Neural crest cell (in vitro differentiated cells): ENCODE data around the gene MAP4K5. TPM values are rescaled to one million over a fixed set of nuclear protein-coding genes. Genes with fewer than 3 reads are reported as not detected.
"Not testable (repeated sequence)": the region's sequence is repeated elsewhere in the genome, so short reads cannot be mapped to it uniquely, and the experiment has no call there.

Experiments
- DNase-seq: peaks from one replicate; pipeline ENCODE4 v3.0.0; 2021; ENCODE audit warnings: low read depth, mixed read lengths, low spot score
- H3K27ac Mint-ChIP-seq: one replicate; pipeline ENCODE4 v1.8.0; 2021; ENCODE audit warnings: mild to moderate bottlenecking, mixed read lengths; ENCODE audit not compliant: unreplicated experiment
- H3K27me3 Mint-ChIP-seq: 2 replicates; pipeline ENCODE4 v1.8.0; 2021; ENCODE audit warnings: low read depth, mild to moderate bottlenecking, mixed read lengths
- H3K36me3 Mint-ChIP-seq: 2 replicates; pipeline ENCODE4 v1.8.0; 2021; ENCODE audit warnings: low read depth, mild to moderate bottlenecking, mixed read lengths
- H3K4me1 Mint-ChIP-seq: 2 replicates; pipeline ENCODE4 v1.8.0; 2021; ENCODE audit warnings: mixed read lengths
- H3K4me3 Mint-ChIP-seq: one replicate; pipeline ENCODE4 v1.8.0; 2021; ENCODE audit warnings: mild to moderate bottlenecking, mixed read lengths
- H3K9me3 Mint-ChIP-seq: 2 replicates; pipeline ENCODE4 v1.8.0; 2021; ENCODE audit warnings: mixed read lengths
- total RNA-seq: library from RNA; stranded (reverse); gene quantifications from 2 replicates; pipeline ENCODE4 v1.2.1, GENCODE V29; 2021
- TF ChIP-seq, protein P1 (sequence below): fragments of 200-600 bp; sonication (generic); conservative IDR thresholded peaks from 2 replicates; pipeline ENCODE4 v1.5.0; 2021; ENCODE audit warnings: antibody characterized with exemption, mild to moderate bottlenecking

The MAP4K5 gene
- total RNA-seq, 1 donor from 2014 or later: 67.9 TPM

DNA sequence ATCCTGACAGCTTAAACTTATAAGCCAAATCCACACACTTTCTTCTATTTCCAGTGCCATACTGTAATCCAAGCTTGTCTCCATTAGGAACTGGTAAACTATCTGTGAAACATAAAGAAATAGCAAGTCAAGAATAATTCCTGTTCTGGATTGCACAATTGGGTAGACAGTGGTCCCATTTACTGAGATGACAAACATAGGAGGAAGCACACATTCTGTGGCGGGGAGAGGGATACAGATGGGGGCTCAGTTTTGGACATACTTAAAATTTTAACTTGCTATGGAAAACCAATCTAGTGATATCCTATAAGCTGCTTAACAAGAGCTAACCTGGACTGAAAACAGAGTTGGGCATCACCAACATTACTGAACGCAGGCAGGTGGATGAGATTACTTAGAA, 16.3 kb downstream of the MAP4K5 start:
- Mint-ChIP-seq H3K4me3 (no peak overlapping the region), H3K9me3 (no peaks in the 10 kb centered on the region), H3K36me3 (peaks cover 6% of the 10 kb centered on the region), H3K4me1 (peaks cover 5% of the 10 kb centered on the region), H3K27ac (no peak overlapping the region), H3K27me3 (no peaks in the 10 kb centered on the region)
- TF ChIP-seq, protein P1, sequence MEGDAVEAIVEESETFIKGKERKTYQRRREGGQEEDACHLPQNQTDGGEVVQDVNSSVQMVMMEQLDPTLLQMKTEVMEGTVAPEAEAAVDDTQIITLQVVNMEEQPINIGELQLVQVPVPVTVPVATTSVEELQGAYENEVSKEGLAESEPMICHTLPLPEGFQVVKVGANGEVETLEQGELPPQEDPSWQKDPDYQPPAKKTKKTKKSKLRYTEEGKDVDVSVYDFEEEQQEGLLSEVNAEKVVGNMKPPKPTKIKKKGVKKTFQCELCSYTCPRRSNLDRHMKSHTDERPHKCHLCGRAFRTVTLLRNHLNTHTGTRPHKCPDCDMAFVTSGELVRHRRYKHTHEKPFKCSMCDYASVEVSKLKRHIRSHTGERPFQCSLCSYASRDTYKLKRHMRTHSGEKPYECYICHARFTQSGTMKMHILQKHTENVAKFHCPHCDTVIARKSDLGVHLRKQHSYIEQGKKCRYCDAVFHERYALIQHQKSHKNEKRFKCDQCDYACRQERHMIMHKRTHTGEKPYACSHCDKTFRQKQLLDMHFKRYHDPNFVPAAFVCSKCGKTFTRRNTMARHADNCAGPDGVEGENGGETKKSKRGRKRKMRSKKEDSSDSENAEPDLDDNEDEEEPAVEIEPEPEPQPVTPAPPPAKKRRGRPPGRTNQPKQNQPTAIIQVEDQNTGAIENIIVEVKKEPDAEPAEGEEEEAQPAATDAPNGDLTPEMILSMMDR: no peak
- no peak for DNase-seq

DNA sequence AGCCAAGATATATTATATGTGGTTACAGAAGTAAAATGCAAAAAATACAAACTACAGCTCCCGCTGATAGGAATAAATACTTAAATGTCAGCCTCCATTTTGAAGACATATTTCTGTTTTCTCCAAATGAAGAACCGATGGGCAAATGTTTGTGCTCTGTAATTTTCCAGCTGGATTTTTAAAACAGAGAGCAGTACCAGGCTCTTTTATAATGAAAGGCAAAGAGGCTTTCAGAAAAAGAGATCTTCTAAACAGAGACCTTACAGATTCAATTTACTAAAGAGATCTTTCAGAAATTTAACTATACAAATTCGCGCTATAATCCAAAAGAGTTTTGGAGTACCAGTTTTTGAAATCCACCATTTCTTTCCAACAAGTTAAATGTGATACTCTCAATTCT, 19.9 kb downstream of the MAP4K5 start:
- H3K4me3 Mint-ChIP-seq: no peak overlapping the region

DNA sequence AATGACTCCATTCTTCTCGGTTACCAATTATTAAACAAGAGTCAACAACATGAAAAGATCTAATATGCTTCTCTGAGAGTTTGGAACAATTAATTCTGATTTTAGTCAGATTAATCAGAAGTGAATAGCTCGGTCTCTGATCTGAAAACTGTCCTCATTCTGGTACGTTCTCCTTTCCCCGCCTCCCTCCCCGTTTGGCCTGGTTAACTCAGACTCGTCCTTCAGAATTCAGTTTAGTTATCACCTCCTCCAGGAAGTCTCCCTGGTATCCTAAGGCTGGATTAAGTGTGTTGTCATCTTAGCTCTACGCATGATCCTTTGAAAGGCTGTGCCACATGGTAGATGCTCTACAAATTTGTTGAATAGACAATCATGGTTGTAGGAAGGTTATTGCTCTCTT, 22.2 kb downstream of the MAP4K5 start:
- no peak for DNase-seq
- Mint-ChIP-seq H3K36me3 (peaks cover 10% of the 10 kb centered on the region), H3K27ac (no peak overlapping the region), H3K4me3 (no peak overlapping the region), H3K9me3 (peaks cover 3% of the 10 kb centered on the region), H3K4me1 (peaks cover 29% of the 10 kb centered on the region), H3K27me3 (no peaks in the 10 kb centered on the region)
- TF ChIP-seq, protein P1: no peak

More for the DNA sequence above, 19.9 kb downstream of the MAP4K5 start:
- Mint-ChIP-seq H3K27ac (no peak overlapping the region), H3K4me1 (peaks cover 22% of the 10 kb centered on the region), H3K36me3 (peaks cover 10% of the 10 kb centered on the region), H3K27me3 (no peaks in the 10 kb centered on the region), H3K9me3 (peaks cover 3% of the 10 kb centered on the region)
- DNase-seq: no peak
- TF ChIP-seq, protein P1: no peak

DNA sequence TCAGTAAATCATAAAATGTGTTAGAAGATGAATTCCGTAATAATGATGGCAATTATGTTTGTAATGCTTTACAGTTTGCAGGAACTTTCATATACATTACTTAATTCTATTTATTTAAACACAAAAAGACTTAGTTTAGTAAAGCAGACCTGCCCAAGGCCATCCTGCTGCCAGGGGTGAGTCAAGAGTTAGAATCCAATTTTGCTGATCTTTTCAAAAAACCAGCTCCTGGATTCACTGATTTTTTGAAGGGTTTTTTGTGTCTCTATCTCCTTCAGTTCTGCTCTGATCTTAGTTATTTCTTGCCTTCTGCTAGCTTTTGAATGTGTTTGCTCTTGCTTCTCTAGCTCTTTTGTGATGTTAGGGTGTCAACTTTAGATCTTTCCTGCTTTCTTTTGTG, 25.3 kb downstream of the MAP4K5 start:
- H3K27ac Mint-ChIP-seq, H3K9me3 Mint-ChIP-seq: not testable (repeated sequence)

DNA sequence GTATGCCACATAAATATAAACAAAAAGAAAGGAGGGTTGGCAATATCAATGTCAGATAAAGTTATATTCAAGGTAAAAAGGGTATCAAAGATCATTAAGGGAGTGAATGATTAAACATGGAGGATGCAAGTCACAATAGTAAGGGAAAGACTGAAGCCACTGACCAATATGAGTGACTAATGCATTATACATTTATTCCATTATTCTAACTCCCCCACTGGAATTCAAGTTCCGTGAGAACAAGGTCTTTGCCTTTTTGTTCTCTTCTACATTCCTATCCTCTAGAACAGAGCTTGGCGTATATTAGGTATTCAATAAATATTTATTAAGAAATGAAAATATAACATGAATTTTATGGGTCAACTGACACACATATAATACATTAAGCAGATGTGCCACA, 30.7 kb downstream of the MAP4K5 start:
- no peak overlapping the region for H3K4me3 Mint-ChIP-seq
- H3K27ac Mint-ChIP-seq: no peak overlapping the region

More for the DNA sequence above, 25.3 kb downstream of the MAP4K5 start:
- H3K4me1 Mint-ChIP-seq: peaks cover 28% of the 10 kb centered on the region
- not testable (repeated sequence) for DNase-seq, H3K4me3 Mint-ChIP-seq, H3K36me3 Mint-ChIP-seq, H3K27me3 Mint-ChIP-seq

DNA sequence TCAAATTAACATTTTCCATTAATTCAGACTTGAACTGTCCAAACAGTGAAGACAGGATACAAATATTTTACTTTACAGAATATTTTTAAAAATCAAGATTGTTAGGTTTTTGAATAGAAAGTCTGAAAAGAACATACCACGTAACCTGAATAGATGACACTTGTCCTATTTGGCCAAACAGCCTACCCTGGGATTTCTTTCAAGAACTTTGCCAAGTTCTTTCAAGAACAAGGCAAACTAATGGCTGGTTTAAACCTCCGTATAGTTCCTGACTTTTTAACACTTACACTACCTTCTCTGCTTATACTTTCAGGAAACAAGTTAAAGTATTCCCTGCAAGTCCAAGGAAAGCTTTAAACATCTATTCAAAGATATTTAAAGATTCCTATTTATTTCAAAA, 35.0 kb downstream of the MAP4K5 start:
- Mint-ChIP-seq H3K4me1 (peaks cover 8% of the 10 kb centered on the region), H3K27me3 (no peaks in the 10 kb centered on the region), H3K9me3 (no peaks in the 10 kb centered on the region), H3K27ac (no peak overlapping the region), H3K4me3 (no peak overlapping the region), H3K36me3 (peaks cover 22% of the 10 kb centered on the region)
- TF ChIP-seq, protein P1: no peak
- DNase-seq: no peak

More for the DNA sequence above, 30.7 kb downstream of the MAP4K5 start:
- Mint-ChIP-seq H3K36me3 (peaks cover 16% of the 10 kb centered on the region), H3K4me1 (peaks cover 11% of the 10 kb centered on the region), H3K9me3 (no peaks in the 10 kb centered on the region), H3K27me3 (no peaks in the 10 kb centered on the region)
- TF ChIP-seq, protein P1: no peak
- DNase-seq: no peak
